ENCODE results near the gene BCL2L2. TPM values are rescaled to one million over a fixed set of nuclear protein-coding genes. Genes with fewer than 3 reads are reported as not detected.

BCL2L2 gene
- total and polyA plus RNA-seq, 10 of the 15 experiments (the other 5 are each of a cell fraction or from before 2014, with no cell fraction given): 1.4 to 14.7 (median 7.1) TPM

GRCh38 chr14:23281247-23281646, 25.4 kb upstream of the BCL2L2 start:
- in situ Hi-C loops (cut with MboI): no loop called here
- intact Hi-C loops (cut with micrococcal nuclease; ENCODE audit: unreplicated experiment): no loop called here
- peaks cover 24% of the 10 kb centered on the region for H3K79me2 ChIP-seq (ENCODE audit: control insufficient read depth, insufficient read depth, low read length)
- SMC1A ChIA-PET (ENCODE audit: uncharacterized antibody, unreplicated experiment): no interaction called here
- peaks cover 6% of the 10 kb centered on the region; the same call in 1 of the 2 replicates for H3K4me1 ChIP-seq (ENCODE audit: control insufficient read depth, insufficient read depth, low read length)
- TF ChIP-seq RAD21 (IDR thresholded peaks at IDR 0.05; ENCODE audit: insufficient read depth, low read depth, low read length) (no peak), CBX5 (IDR thresholded peaks at IDR 0.05; ENCODE audit: low read depth) (no peak), MTA3 (IDR thresholded peaks at IDR 0.05; ENCODE audit: borderline replicate concordance, low read length) (no peak)
- H3K9ac ChIP-seq (ENCODE audit: control insufficient read depth, insufficient read depth, low read length): no peak overlapping the region
- WGBS (ENCODE audit: insufficient coverage, insufficient replicate concordance, low lambda C conversion rate, missing lambda C conversion rate): 98% methylated on average over 6 of the region's 6 CpGs
- H3K27ac ChIP-seq (ENCODE audit: control insufficient read depth, insufficient read depth): no peak overlapping the region
- no peak overlapping the region for H3K4me2 ChIP-seq (ENCODE audit: control insufficient read depth, insufficient read depth)
- no TSS peak for BruUV-seq (replicated peaks)
- CTCF ChIA-PET: interaction anchor here (2.3 kb wide), 1 partner anchor 14 kb away, joined by 8 read pairs; no protein-coding TSS in a partner anchor
- ATAC-seq (no peak), FAIRE-seq (no peak), DNase-seq (ENCODE audit: low read depth, low spot score) (no peak)
- no peaks in the 10 kb centered on the region; a peak in 1 of 4 replicates for H3K27me3 ChIP-seq (replicated peaks in 1 of 2; ENCODE audit: control insufficient read depth in 2 of 2, insufficient read depth in 2 of 2, low read length in 1 of 2)
- POLR2A ChIA-PET: no interaction called here
- no peak overlapping the region for H3K4me3 ChIP-seq
- H4K20me1 ChIP-seq (ENCODE audit: control insufficient read depth, insufficient read depth): no peaks in the 10 kb centered on the region
- H3K36me3 ChIP-seq (ENCODE audit: control insufficient read depth in 2 of 2, insufficient read depth in 2 of 2, low read length in 1 of 2): peaks cover 0 to 3% of the 10 kb centered on the region in 2 experiments; a peak in 1 of 4 replicates
- no peaks in the 10 kb centered on the region for H3K9me3 ChIP-seq (replicated peaks; ENCODE audit: control insufficient read depth, insufficient read depth, low read length)
- RAD21 ChIA-PET (ENCODE audit: unreplicated experiment): no interaction called here
- no peak overlapping the region for H2AFZ ChIP-seq (ENCODE audit: control insufficient read depth, low read depth, low read length)

DNA sequence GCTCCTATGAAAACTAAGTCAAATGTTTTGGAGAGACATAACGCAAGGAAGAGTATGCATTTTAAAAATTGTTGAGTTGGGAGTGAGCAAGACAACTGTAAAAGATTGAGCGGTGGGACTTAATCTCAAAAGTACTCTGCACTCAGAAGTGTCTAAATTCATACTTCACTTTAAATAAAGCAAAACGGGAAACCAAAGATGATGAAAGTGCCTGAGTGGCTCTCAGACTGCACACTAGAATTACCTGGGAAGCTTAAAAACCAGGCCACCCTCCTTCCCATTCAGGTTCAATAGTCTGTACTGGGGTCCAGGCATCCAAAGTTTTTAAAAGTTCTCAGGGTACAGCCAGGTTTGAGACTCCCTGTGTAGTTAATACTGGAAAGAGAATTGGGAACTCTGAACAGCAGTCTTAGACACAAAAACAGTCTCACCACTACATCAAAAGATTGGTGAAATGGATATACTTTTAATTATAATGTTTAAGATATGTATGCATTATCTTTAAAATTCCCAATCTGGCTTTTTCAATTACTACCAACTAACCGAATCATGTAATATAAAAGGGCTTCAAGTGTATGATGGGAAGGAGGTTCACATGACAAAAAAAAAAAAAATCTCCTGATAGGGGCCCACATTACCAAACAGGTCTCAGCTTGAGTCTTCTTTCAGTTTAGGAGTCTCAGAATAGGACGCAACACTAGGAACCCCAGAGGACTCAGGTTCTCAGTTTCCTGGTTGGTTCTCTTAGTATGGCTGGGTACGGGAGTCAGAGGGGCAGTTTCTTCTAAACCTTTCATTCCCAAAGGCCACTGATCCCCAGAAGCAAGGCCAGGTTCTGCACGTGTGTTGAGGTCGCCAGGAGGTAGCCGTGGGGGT, 21.7 kb upstream of the BCL2L2 start:
- no peak for DNase-seq (ENCODE audit: low read depth, low spot score)
- TF ChIP-seq CREB1 (IDR thresholded peaks at IDR 0.05; ENCODE audit: low read depth) (0 out of 2 replicates have a peak, but pooled peaks have one; percentile 9), BHLHE40 (IDR thresholded peaks at IDR 0.05; ENCODE audit: borderline replicate concordance in 1 of 2, low read depth in 2 of 2, low read length in 1 of 2) (peak; percentile 65 to 68), RAD51 (IDR thresholded peaks at IDR 0.05) (peak; percentile 51; the same call in 1 of the 2 replicates), POLR2AphosphoS5 (IDR thresholded peaks at IDR 0.05; ENCODE audit: low read length) (peak; percentile 59; the same call in 1 of the 2 replicates), ZNF384 (IDR thresholded peaks at IDR 0.05; ENCODE audit: borderline replicate concordance, low read depth, low read length) (peak; percentile 79), BCLAF1 (IDR thresholded peaks at IDR 0.05) (no peak)
- TF ChIP-seq, protein P1, sequence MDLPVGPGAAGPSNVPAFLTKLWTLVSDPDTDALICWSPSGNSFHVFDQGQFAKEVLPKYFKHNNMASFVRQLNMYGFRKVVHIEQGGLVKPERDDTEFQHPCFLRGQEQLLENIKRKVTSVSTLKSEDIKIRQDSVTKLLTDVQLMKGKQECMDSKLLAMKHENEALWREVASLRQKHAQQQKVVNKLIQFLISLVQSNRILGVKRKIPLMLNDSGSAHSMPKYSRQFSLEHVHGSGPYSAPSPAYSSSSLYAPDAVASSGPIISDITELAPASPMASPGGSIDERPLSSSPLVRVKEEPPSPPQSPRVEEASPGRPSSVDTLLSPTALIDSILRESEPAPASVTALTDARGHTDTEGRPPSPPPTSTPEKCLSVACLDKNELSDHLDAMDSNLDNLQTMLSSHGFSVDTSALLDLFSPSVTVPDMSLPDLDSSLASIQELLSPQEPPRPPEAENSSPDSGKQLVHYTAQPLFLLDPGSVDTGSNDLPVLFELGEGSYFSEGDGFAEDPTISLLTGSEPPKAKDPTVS (IDR thresholded peaks at IDR 0.05; ENCODE audit: low read depth, low read length): no peak

More for the DNA sequence above, 21.7 kb upstream of the BCL2L2 start:
- POLR2A ChIA-PET: interaction anchor here (1.4 to 4.6 kb wide), 4 partner anchors 17 to 37 kb away, joined by 3 to 40 read pairs (median 19); partner anchors contain the start of genes BCL2L2, PABPN1 and PPP1R3E
- intact Hi-C loops (cut with micrococcal nuclease; ENCODE audit: unreplicated experiment) (no loop called here), in situ Hi-C loops (cut with MboI) (no loop called here)
- Histone ChIP-seq H3K9me3 (replicated peaks; ENCODE audit: control insufficient read depth, insufficient read depth, low read length) (no peaks in the 10 kb centered on the region), H3K4me1 (ENCODE audit: control insufficient read depth, insufficient read depth, low read length) (peaks cover 6% of the 10 kb centered on the region; the same call in 1 of the 2 replicates), H3K27me3 (replicated peaks in 1 of 2; ENCODE audit: control insufficient read depth in 2 of 2, insufficient read depth in 2 of 2, low read length in 1 of 2) (no peaks in the 10 kb centered on the region; a peak in 1 of 4 replicates), H3K27ac (ENCODE audit: control insufficient read depth, insufficient read depth) (peak overlapping the region; percentile 84), H3K4me3 (peak overlapping the region; percentile 84), H3K36me3 (ENCODE audit: control insufficient read depth in 2 of 2, insufficient read depth in 2 of 2, low read length in 1 of 2) (peaks cover 0 to 3% of the 10 kb centered on the region in 2 experiments; a peak in 1 of 4 replicates), H2AFZ (ENCODE audit: control insufficient read depth, low read depth, low read length) (peak overlapping the region; percentile 82; the same call in 1 of the 2 replicates), H3K79me2 (ENCODE audit: control insufficient read depth, insufficient read depth, low read length) (peaks cover 26% of the 10 kb centered on the region), H4K20me1 (ENCODE audit: control insufficient read depth, insufficient read depth) (no peaks in the 10 kb centered on the region), H3K4me2 (ENCODE audit: control insufficient read depth, insufficient read depth) (peak overlapping the region; percentile 85), H3K9ac (ENCODE audit: control insufficient read depth, insufficient read depth, low read length) (peak overlapping the region; percentile 68)
- ATAC-seq (peak; percentile 47), FAIRE-seq (no peak)
- TSS peak; percentile 71 for BruUV-seq (replicated peaks)
- CTCF ChIA-PET: interaction anchor here (3.5 to 3.8 kb wide), 3 partner anchors 11 to 37 kb away, joined by 16 to 36 read pairs (median 20); partner anchors contain the start of genes PABPN1 and PPP1R3E
- SMC1A ChIA-PET (ENCODE audit: uncharacterized antibody, unreplicated experiment): interaction anchor here (1.5 kb wide), 1 partner anchor 95 kb away, joined by 4 read pairs; no protein-coding TSS in a partner anchor
- RAD21 ChIA-PET (ENCODE audit: unreplicated experiment): interaction anchor here (0.6 to 3.7 kb wide), 4 partner anchors 16 to 234 kb away, joined by 3 to 26 read pairs (median 12); partner anchors contain the start of genes ACIN1, C14orf119, PABPN1 and PPP1R3E
- 21% methylated on average over 9 of the region's 9 CpGs for WGBS (ENCODE audit: insufficient coverage, insufficient replicate concordance, low lambda C conversion rate, missing lambda C conversion rate)

Measured in GM12878 (cell line).